NK-92 (cell line): ENCODE data around the gene MPND.

Source experiments
- DNase-seq: peaks from one replicate; lab custom pipeline; 2025; ENCODE audit not compliant: unreplicated experiment; lab: John Stamatoyannopoulos, UW

Gene MPND

GRCh38 chr19:4376991-4377781 is 33.8 kb downstream of the MPND start:
- DNase-seq, result no peak

DNA sequence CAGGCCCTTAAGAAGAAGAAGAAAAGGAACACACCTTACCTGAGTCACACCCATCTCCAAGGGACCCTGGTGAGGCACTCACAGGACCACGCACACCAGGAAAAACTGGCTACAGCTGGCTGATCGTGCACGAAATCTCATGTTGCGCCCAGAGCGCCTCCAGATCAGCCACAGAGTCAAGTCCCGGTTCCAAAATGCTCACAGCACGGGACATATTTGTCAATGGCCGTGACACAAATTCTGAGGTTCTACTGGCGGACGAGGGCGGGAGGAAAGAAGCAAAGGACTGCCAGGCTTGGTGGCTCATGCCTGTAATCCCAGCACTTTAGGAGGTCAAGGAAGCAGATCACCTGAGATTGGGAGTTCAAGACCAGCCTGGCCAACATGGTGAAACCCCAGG is 35.5 kb downstream of the MPND start:
- DNase-seq, result no peak

GRCh38 chr19:4379383-4380253 is 36.3 kb downstream of the MPND start:
- no peak for DNase-seq

DNA sequence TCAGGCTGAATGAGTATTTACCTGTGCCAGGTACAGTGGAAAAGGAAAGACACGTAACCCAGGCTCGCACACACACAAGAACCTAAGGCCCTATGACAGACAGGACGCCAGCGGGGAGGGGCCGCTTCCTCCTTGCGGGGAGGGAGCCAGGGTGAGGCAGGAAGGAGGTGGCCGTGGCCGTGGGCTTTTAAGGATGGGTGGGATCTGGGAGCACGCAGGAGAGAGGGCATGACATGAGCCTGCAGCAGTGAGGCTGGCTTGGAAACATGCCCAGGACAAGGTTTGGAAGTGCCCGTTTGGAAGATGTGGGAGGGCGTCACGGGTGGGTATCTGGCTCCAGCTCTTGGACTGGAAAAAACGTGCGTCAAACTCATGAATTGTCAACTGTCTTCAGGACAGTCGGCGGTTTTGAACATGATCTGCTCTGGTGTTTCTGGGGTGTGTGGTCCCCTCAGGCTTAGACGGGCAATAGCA is 36.9 kb downstream of the MPND start:
- DNase-seq, result no peak

DNA sequence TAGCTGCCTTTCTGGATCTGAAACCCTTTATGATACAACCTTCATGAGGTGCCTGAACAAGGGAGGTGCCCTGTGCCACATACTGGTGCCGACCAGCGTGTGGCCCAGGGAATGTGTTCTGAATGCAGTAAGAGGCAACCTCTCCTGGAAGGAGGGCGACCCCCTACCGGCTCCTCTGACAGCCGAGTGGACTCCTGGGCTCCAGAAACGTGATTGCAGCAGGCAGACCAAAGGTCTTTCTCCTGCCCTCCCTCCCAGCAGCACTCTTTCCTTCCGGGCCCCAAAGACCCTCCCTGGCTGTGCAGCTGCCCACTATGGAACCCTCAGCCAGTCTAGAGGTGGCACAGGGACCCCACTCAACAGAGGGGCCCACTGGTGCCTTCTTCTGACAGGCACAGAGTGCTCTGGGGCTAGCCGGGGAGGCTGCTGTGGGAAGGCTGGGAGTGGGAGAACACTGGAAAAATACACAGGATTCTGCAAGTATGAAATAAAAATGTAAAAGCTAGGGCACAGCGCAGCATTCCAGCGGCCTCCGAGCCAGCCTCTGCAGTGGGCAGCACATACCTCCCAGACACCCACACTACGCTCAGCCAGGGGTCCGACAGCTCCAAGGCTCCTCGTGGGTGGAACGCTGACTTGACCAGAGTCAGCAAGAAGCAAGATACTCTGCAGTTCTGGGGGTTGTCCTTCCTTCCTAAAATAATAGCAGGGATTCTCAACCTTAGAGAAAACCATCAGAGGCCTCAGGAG is 42.1 kb downstream of the MPND start:
- DNase-seq, result no peak

- DNase-seq, result no peak
Measured at GRCh38 chr19:4386041-4386782, 42.9 kb downstream of the MPND start.

GRCh38 chr19:4388337-4389063 is 45.1 kb downstream of the MPND start:
- DNase-seq, result no peak

- DNase-seq, result no peak
Measured at GRCh38 chr19:4389064-4389375, 45.7 kb downstream of the MPND start.

DNA sequence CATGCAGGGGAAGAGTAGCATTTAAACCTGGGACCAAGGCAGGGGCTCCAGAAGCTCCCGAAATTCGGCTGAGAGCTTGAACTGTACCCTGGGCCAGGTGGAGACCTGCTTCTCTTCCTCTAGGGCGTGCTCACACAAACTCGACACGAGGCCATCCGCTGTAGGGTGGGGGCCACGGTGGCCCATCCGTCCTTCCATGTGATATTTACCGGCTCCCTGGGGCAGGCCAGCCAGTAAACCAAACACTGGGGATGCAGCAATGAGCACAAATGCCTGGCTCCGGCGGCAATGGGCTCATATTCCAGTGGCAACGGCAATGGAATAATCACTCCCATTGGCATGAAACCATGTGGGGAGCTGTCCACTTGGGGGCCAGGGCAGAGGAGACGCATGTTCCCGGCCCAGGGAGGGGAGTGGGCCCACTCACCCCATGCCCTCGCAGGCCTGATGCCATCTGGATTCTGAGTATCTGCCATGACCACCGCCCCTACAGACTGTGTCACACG is 46.2 kb downstream of the MPND start:
- DNase-seq, result no peak

DNA sequence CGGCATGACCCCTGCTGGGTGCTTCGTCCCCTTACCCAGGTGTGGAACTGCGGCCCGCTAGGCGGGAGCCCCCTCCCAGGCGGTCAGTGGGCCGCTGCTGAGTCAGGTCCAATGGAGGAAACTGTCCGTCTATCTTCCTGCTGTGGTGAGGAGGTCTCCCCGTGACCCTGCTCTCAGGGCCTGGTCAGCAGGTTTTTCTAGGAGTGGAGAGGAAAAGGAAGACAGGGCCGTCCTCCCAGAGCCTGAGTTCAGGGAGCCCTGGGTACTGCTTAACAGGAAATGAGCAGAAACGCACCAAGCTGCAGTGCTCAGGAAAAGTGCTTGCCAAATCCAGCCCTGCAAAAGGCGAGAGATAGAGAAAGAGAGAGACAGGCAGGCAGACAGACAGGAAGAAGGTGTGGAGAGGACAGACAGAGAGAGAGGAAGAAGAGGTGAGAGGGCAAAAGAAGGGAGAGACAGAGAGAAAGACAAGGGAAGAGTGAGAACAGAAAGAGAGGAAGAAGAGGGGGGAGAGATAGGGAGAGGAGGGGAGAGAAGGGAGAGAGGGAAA is 46.7 kb downstream of the MPND start:
- no peak for DNase-seq

- no peak for DNase-seq
Measured at GRCh38 chr19:4390567-4391305, 47.4 kb downstream of the MPND start.

DNA sequence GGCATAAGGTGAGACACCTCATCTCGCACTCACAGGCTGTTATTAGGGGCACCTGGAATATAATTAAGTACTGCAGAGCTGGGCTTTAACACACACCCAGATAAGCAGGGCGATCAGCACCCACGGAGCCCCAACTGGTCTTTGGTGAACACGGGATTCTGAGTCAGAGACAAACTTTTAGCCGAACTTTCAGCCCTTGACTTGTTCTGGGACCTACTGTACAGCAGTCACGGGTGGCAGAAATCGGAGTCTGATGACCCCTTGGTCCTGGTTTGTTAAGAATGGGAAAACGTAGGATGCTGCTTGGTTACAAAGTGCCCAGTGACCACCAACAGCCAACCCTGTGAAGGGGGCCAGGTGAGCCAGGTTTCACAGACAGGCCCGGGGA is 47.9 kb downstream of the MPND start:
- DNase-seq, result no peak

- no peak for DNase-seq
Measured at GRCh38 chr19:4391701-4392483, 48.5 kb downstream of the MPND start.

GRCh38 chr19:4393947-4394590 is 50.7 kb downstream of the MPND start:
- no peak for DNase-seq

- DNase-seq, result no peak
Measured at GRCh38 chr19:4396949-4397783, 53.8 kb downstream of the MPND start.

DNA sequence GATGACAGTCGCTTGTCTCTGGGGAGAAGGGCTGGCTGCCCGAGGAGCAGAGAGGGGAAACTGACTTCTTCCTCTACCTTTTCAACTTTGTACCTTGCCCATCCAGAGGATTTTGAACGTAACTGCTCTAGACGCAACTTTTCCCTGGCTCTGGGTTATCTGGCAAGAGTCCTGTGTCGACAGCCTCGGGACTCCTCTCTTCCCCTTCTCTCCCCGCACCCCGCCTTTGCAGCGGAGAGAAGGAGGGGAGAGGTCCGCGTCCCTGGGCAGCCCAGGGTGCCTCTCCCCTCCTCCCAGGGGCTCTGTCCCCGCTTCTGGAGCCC is 56.4 kb downstream of the MPND start:
- no peak for DNase-seq
